GM19193 (cell line): ENCODE data around the gene IL15.

Experiments
- POLR2A ChIP-seq: IDR thresholded peaks from 4 replicates; pipeline ENCODE4 v1.6.1; 2011; ENCODE audit not compliant: insufficient read depth, insufficient read length; ENCODE audit errors: extremely low read depth

The IL15 gene

DNA sequence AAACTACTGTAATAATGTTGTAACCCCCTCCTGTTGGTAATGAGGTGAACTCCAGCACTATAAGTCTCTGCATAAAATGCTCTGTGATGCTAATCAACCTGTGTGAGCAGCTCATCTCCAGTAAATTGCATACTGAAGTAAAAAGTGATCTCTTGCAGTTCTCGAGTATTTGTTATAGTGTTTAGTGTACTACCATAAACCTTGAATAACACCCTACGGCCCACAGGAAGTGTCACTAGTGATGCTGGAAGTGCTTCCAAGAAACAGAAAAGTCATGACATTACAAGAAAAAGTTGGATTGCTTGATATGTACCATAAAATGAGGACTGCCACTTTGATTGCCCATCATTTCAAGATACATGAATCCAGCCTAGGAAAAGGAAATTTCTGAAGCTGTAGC, 39.0 kb downstream of the IL15 start:
- no peak for TF ChIP-seq POLR2A

DNA sequence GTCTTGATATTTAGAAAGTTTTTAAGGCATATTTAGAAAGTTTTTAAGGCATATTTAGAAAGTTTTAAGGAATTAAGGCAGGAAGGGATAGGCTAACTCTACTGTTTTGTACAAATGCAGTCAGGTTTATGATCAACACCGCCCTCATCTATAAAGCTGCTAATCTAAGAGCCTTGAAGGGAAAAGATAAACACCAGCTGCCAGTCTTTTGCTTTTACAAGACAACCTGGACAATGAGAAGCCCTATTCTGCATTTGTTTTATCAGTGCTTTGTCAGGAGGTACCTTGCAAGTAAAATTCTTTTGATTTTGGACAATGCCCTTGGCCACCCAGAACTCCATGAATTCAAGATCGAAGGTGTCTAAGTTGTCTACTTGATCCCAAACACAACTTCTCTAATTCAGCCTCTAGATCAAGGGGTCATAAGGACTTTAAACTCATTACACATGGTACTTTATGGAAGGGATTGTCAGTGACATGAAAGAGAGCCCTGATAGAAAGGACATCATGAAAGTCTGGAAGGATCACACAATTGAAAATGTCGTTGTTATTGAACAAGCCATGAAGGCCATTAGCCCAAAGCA, 39.8 kb downstream of the IL15 start:
- no peak for TF ChIP-seq POLR2A

DNA sequence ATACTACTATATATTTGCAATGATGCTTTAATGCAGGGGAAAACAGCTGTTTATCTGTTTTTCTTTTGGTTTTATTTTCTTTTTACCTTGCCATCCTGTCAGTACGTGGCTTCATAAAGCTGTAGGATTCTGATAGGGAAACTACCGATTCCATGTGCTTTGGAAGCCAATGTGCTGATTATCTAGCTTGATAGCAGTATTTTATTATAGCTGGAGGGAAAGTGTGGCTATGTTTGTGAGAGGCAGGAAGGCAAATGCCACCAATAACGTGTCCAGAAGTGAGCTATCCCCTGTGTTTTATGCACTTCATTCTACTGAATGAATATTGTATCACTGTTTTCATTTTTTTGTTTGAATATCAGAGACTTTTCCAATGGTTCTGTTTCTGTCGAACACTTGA, 43.7 kb downstream of the IL15 start:
- no peak for TF ChIP-seq POLR2A

DNA sequence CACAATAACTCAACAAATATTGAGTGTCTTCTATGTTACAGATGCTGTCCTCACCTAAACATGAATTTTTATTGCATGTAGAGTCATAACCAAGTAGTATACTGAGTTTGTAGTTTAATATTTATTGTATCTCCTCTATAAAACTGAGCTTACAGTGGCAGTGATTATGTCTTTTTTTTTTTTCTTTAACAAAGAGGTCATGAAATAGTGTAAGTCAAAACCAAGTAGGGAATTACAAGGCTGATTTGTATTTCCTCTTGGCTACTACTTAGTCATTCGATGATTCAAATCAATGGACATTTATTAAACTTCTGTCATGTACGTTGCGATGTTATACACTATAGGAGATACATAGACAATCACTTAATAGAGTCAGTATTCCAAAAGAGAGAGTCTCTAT, 48.4 kb downstream of the IL15 start:
- TF ChIP-seq POLR2A, result no peak

DNA sequence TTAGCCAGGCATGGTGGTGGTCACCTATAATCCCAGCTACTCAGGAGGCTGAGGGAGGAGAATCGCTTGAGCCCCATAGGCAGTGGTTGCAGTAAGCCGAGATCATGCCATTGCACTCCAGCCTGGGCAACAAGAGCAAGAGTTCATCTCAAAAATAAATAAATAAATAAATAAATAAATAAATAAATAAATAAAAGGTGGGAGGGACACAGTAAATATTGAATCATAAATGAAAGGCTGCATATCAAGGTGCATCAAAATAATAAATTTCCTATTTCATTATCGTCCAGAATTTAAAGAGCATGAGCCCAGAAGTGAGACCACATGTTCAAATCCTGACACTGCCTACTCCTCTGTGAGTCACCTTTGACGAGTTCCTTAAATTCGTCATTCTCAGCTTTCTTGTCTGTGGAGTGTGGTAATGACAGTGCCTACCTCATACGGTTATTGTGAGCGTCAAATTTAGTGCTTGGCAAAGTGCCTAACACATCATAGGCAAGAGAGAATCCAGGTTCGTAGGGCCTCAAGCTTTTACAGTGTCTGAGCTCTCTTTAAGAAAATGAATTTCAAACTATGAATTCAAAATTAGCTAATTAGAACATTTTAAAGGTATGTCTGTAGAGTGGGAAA, 49.9 kb downstream of the IL15 start:
- no peak for TF ChIP-seq POLR2A

DNA sequence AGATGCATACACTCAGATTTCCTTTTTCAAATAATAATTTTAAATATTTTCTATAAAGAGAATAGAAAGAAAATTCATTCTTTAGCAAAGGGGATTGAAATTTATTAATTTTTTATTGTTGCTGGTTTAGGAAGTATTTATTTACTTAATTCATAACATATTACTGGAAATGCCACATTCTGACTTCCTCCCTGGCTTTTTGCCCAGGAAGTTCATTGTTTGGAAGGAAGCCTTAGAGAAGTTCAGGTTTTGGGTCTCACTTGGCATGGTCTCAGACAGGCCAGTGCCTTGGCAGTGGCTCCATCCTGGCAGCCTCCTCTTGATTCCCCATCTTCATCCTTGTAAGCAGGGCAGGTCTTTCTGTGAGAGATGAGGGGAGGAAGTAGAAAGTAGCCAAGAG, 50.5 kb downstream of the IL15 start:
- TF ChIP-seq POLR2A, result no peak

DNA sequence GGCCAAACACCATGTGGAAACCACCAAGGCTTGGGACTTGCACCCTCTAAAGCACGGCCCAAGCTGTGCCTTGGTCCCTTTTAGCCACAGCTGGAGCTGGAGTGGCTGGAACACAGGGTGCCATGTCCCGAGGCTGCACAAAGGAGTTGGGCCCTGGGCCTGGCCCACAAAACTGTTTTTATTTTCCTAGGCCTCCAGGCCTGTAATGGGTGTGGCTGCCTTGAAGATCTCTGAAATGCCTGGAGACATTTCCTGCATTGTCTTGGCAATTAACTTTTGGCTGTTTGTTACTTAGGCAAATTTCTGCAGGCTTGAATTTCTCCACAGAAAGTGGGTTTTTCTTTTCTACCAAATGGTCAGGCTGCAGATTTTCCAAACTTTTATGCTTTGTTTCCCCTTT, 55.7 kb downstream of the IL15 start:
- TF ChIP-seq POLR2A, result no peak

DNA sequence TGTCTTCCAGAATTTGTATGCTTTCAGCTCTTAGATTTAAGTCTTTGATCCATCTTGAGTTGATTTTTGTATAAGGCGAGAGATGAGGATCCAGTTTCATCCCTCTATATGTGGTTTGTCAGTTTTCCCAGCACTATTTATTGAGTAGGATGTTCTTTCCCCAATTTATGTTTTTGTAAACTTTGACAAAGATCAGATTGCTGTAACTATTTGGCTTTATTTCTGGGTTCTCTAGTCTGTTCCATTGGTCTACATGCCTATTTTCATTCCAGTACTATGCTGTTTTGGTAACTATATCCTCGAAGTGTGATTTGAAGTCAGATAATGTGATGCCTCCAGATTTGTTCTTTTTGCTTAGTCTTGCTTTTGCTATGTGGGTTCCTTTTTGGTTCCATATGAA, 60.7 kb downstream of the IL15 start:
- TF ChIP-seq POLR2A, result no peak

DNA sequence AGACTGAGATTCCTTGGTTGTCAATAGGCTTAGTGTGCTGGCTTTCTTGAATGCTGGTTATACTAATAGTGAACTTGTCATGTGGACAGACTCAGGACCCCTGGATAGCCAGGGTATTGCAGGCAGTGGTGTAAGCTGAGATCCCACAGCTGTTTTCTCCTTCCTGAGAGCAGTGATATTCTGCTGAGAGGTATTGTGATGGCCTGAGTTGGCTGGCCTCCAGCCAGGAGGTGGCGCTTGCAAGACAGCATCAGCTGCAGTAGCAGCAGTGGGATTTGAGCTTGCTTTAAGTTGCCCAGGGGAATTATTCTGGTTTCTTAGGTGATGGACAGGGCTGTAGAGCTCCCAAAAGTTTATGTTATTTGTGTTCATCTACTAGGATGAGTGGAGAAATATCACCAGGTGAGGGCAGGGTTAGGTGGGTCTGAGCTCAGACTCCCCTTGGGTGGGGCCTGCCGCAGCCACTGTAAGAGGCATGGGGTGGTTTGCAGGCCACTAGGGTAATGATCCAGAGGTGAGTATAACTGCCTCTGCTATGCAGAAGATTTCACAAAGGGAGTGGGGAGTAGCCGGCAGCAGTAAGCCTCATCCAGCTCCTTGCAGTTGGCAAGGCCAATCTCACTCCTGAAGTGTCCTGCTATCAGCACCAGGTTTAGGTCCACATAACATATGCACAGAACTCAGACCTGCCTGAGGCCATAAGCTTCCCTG, 66.2 kb downstream of the IL15 start:
- no peak for TF ChIP-seq POLR2A

DNA sequence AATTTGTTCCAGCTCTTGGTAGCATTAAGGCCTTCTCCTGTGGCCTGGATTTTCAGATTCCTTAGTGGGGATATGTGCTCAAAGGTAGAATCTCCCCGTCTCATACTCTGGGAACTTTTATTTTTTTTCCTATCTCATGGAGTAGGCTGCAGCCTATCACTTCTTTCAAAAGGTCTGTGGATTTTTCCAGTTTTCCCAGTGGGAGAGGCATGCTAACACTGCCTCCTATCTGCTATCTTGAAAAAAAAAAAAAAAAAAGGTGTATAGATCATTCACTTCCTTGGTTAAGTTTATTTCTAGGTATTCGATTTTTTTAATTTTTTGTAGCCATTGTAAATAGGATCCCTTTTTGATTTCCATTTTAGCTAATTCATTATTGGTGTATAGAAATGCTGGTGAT, 67.1 kb downstream of the IL15 start:
- no peak for TF ChIP-seq POLR2A

DNA sequence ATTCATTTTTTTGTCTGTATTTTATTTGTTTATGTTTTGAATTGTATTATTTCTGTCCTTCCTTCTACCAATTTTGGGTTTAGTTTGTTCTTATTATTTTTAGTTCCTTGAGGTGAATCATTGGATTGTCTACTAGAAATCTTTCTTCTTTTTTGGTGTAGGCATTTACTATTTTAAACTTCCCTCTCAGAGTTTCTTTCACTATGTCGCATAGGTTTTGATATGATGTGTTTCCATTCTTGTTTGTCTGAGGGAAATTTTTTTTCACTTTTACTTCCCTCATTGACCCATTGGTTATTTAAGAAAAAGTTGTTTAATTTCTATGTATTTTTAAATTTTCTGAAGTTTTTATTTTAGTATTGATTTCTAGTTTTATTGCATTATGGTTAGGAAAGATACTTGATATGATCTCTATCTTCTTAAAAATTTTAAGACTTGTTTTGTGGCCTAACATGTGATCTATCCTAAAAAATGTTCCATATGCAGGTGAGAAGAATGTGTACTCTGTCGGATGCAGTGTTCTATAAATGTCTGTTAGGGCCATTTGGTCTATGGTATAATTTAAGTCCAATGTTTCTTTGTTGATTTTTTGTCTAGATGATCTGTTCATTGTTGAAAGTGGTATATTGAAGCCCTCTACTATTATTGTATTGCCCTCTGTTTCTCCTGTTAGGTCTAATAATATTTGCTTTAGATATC, 68.8 kb downstream of the IL15 start:
- TF ChIP-seq POLR2A, result no peak

DNA sequence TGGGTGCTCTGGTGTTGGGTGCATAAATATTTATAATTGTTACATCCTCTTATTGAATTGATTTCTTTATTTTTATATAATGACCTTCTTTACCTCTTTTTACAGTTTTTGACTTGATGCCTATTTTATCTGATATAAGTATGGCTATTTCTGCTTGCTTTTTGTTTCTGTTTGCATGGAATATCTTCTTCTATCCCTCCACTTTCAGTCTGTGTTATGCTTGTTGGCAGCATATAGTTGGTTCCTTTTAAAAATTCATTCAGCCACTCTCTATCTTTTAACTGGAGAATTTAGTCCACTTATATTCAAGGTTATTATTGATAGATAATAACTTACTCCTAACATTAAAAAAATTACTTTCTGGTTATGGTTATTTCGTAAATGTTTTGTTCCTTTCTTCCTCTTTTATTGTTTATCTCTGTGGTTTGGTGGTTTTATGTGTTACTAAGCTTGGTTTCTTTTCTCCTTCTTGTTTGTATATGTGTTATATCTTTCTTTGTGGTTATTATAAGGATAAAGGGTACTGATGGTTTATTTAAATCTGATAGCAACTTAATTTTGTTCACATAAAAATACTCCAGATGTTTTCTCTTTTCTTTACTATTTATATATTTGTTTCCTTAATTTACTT, 69.5 kb downstream of the IL15 start:
- TF ChIP-seq POLR2A, result no peak

DNA sequence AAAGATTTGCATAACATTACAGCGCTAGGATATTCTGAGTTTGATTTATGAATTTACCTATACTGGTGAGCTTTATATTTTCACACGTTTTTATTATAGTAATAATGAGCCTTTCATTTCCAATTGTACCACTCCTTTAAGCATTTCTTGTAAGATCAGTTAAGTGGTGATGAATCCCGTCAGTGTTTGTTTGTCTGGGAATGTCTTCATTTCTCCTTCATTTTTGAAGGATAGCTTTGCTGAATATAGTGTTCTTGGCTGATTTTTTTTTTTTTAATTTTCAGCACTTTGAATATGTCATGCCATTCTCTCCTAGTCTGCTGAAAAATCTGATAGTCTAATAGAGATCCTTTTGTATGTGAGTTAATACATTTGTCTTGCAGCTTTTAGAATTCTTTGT, 70.1 kb downstream of the IL15 start:
- TF ChIP-seq POLR2A, result no peak

DNA sequence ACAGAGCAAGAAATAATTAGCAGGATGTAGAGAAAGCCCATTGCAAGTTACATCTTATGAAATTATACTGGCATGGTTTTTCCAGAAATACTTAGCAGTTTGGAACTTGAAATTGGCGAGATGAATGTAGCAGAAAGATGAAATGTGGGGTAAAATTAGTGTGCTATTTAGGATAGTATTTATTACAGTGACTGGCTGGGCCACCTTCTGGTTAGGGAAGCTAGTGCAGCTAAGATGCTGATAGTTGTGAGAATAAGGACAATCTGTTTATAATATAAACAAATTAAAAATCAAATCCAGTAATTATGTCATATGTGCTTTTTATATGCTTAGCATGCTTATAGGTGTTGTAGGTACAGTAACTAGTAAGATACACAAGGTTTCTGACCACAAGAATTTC, 74.8 kb downstream of the IL15 start:
- TF ChIP-seq POLR2A, result no peak

DNA sequence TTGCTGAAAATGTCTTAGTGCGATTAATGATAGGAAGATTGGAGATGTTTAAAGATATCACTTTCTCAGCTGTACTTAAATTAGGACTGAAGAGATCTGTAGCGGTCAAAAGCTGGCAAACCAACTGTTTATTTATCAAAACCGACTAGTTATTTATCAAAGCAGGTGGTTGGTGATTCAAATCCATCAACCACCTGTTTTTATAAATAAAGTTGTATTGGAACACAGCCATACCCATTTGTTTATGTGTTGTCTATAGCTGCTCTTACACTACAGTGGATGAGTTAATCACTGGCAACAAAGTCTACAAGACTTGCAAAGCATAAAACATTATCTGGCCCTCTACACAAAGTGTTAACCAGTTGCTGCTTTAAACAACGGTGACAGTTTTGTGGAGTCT, 76.8 kb downstream of the IL15 start:
- no peak for TF ChIP-seq POLR2A

DNA sequence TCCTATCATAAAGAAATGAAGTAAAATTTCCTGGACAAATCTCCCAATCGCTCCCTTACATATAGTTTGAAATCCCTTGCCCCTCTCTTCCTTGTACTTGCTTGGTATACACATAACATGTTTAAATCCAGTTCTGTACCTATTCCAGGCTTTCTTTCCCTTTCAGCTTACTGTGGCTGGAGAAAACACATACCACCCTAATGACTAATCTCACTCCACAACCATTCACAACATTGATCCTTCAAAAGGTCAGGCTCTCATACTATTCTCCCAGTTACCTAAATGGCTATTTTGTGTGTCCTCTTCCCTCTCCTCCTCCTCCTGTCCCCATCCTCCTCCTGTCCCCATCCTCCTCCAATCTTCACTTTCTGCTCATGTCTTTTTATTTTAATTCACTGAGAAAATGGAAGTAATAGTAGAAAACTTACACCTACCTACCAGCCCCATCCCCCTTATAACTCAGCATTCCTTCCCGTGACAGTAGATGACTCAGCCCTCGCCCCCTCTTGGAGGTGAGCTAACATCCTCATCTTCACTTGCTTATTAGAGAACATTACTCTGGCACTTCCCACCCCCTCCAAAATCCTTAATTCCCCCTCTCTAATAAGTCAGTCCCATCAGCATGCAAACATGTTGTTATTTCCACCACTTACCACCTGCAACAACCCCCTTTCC, 77.5 kb downstream of the IL15 start:
- no peak for TF ChIP-seq POLR2A

DNA sequence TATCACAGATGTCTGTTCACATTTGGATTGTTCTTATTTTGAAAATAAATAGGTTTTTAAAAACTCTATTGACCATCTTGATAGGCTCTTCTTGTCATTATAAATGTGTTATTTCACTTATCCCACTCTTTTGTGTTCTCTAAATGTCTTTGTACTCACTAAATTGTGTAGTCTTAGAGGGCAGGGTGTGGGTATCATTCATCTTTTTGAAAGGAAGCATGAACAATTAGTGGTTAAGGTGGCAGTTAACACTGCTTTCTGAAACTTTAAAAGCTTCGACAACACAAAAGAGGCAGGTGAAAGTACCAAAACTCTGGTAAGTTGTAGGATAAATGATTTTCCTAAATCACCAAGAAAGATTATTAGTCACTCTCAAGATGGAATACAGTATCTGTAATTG, 83.2 kb downstream of the IL15 start:
- TF ChIP-seq POLR2A, result no peak
